Measurements from ENCODE around the gene GPRC5A.

GPRC5A gene

DNA sequence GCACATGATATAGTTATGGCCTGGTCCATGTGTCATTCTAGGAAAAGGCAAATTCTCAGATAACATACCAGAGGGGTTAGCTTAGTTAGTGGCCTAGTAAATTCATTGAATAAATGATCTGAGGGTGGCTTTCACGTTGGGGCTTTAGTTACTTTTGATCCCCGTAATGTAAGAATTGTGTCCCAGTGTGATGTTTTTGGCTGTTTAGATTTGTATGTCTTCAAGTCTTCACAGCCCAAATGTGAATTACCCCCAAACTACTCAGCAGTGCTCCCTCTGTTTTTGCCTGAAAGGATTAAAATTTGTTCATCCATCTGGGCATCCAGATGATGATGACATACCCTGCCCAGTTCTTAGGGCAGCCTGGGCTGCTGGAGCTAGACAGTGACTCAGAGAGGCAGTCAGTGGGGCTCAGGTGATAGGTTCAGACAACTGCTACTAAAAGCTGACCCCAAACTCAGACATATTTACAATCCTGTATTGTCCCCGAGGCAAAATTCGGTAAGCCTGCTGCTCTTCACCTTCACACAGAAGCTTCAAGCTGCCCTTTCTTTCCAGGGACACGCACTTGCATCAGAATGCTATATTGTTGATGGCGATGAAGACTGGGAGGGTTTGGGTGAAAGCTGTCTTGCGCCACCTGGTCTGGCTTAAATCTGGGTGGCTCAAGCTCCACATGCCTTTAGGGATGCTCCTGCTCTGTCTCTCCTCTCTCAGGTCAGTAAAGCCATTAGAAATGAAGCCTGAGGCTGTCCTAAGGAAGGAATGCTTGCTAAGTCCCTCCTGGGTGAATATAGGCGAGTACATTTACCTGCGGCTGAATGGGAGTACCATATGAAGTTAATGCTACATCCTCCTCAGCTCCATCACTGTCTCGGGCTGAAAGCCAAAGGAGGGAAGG, 50.3 kb downstream of the GPRC5A start:
- DNase-seq (ENCODE audit: low read depth), result no peak

DNA sequence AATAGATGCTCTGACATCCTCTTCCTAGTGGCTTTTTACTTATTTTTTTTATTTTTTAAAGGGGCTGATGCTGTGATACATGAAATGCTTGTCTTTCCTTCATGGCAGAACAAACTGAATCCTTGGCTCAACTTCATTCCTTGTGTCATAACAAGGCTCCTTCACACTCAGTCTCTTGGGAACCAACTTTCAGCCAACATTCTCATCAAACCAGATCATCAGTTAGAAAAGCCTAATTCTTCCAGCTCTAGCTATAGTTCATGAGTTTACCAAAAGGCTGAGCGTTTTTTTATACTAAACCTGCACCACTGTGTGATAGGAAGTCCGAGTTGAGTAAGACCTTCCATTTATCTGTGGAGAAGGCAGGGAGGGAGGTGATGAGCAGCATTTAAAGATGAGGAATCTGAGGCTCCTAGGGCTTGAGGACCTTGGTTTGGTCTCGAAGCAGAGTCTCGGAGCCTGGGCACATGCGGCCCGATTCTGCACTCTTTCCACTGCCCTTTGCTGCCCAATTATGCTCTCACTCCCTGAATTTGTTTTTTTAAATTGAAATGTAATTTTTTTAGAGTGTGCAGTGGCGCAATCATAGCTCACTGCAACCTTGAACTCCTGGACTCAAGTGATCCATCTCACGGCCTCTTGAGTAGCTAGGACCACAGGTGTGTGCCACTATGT, 52.4 kb downstream of the GPRC5A start:
- no peak for DNase-seq (ENCODE audit: low read depth)

DNA sequence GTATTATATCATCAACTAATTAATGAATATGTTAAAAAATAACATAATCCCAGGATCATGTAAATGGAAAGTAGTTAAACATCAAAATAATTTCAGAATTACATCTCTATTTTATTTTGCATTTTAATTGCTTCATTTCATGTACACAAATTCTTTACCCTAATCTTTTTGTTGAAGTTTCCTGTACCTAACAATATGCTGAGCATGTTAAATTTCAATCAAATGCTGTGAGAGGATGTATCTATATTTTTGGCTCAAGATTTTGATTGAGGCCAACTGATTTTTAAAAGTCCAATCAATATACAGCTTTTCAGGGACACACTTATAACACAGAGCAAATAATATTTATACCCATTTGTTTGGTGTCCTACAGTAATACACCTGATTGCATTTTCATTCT, 54.2 kb downstream of the GPRC5A start:
- no peak for DNase-seq (ENCODE audit: low read depth)

DNA sequence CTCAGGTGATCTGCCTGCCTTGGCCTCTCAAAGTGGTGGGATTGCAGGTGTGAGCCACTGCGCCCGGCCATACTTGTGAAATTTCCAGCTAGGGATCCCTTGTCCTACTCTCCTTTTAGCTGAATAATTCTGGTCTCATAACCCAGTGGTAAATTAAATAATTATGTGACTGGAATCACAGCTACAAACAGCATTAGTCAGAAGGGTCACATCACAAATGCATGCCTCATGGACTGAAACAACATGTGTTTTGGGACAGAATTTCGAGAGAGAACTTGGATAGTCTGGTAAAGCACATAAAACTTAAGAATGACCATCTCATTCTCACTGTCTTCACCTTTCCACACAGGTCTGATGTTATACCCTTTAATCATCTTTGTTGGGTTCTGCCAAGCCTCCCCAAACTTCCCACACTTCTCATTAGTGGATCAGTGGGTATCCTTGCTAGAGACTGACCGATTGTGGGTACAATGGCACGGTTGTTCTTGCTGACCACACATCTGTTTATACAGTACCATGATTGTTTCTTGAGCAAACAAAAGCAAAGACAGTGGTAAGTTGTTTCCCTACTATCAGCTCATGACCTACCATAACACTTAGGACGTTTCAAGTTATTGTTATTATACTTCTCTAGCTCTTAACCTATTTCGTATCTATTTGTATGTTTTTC, 55.5 kb downstream of the GPRC5A start:
- DNase-seq (ENCODE audit: low read depth), result no peak

DNA sequence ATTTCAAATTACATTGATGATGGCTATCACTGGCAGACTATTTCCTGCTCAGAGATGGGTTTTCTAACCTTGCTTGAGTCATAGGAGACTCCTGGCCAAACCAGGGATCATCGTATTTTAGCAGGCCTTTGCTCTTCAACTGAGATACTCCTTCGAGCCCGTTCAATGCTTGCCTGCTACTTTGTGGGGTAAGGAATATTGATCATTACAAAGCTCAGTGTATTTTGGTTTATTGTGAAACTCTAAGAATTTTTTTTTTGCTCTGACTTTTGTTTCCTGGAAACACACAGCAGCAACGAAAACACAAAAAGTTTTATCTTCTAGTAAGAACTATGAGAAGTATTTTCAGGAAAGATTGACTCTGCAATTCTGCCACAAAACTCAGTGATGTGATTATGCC, 56.5 kb downstream of the GPRC5A start:
- DNase-seq (ENCODE audit: low read depth), result no peak

DNA sequence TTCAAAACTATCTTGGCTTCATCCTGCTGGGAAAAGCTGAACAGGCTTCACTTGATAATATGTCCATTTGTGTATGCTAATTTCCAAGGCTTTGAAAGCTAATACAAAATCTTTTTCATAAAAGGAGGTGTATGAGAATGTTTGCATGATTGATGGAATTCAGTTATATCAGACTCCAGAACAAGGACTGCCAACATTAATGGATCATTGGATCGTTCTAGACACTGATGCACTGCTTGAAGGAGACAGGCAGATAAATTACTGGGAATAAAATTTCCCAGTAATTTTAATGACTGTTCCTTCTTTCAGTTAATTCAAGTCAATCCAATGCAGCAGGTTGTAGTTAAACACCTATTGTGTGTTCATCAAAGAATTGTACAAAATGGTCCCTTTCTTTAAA, 60.1 kb downstream of the GPRC5A start:
- DNase-seq (ENCODE audit: low read depth), result no peak

DNA sequence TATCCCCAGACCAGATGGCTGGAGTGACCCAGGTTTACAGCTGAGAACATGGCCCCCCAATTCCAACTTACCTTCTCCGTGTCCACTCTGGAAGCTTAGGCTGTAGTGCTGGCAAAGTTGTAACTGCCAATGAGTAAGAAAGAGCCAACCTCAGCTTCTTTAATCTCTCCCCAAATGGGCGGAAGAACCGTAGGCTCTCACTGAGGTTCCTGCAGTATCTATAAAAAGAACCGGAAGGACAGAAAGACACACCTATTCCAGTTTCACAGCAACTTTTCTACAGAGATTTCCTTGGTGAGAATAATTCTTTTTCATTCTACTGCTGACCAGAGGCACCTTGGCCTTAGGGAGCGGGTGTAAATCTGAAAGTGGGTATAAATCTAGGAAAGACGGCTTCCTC, 60.7 kb downstream of the GPRC5A start, which contains the start of gene GPRC5D:
Gene GPRC5D (minus strand): TSS at position 135 of the 400 bp plus-strand sequence. CDS start 1,786 bp downstream, outside the sequence.
- DNase-seq (ENCODE audit: low read depth), result no peak

DNA sequence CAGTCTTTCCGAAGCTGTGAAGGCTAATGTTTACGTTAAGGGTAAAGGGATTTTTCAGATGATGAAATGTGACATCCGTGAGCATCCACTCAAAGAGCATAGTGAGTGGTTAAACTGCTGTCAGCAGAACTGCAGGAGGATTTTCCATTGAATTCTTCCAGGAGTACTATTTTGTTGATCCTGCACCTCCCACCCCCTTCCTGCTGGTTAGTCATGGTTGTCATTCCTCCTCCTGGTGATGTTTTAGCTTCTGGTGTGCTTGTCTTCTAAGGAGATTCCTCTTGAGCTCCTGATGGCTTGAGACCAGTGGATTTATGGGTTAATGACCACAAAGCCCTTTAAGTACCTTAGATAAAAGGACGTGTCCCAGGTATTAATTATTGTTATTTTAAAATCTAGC, 63.0 kb downstream of the GPRC5A start:
- DNase-seq (ENCODE audit: low read depth), result peak; percentile 18

DNA sequence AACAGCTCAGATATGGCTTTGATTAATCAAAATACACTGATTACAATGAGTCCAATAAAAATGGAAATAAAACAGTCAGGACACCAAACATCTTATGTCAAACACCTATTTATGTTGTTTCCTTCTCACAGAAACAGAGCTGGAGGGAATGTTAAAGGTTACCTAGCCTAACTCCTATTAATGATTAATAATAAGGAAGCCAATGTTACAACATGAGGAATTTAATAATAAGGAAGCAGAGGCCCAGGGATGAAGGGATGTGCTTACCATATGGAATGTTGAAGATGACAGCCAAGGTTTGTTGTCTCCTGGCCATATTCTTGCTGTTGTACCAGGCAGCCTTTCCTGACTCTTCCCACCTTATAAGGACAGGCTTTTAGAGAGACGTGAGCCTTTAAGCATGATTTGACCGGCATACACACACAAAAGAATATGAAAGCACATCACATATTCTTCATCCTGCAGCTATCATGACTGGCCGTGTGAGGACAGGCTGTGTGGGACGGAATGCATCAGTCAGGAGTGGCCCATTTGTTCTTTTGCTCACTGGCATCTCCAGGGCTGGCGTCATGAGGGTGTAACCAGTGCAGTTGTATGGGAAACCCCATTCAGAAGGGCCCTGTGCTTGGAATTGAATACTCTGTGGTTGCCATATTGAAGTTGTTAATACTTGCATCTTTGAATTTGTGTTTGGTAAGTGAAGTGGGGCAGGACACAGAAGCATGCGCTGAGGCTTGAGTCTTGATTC, 63.7 kb downstream of the GPRC5A start:
- DNase-seq (ENCODE audit: low read depth), result no peak

DNA sequence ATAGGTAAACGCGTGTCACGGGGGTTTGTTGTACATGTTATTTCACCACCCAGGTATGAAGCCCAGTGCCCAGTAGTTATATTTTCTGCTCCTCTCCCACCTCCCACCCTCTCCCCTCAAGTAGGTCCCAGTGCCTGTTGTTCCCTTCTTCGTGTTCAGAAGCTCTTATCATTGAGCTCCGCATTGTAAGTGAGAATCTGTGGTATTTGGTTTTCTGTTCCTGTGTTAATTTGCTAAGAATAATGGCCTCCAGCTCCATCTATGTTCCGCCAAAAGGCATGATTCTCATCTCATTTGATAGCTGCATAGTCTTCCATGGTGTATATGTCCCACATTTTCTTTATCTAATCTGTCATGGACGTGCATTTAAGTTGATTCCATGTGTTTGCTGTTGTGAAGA, 67.5 kb downstream of the GPRC5A start:
- DNase-seq (ENCODE audit: low read depth), result no peak

DNA sequence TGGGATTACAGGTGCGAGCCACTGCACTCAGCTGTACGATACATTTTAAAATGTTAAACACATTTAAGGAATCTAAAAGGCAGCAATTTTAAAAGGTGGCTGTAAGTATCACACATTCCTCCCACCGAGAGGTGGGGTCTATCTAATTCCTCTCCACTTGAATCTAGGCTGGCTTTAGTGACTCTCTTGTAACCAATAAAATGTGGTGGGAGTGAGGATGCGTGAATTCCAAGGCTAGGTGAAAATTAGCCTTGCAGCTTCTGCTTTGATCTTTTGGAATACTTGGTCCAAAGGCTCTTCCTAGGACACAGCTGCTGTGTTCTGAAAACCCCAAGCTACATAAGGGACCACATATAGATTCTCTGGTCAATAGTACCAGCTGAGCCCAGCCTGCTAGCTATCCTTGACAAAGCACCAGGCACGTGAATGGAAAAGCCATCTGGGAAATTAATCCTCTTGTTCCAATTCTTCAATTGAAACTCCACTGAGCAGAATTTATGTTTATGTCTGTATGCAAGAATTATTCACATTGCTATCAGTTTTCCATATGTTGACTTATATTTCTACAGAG, 69.4 kb downstream of the GPRC5A start:
- no peak for DNase-seq (ENCODE audit: low read depth)

DNA sequence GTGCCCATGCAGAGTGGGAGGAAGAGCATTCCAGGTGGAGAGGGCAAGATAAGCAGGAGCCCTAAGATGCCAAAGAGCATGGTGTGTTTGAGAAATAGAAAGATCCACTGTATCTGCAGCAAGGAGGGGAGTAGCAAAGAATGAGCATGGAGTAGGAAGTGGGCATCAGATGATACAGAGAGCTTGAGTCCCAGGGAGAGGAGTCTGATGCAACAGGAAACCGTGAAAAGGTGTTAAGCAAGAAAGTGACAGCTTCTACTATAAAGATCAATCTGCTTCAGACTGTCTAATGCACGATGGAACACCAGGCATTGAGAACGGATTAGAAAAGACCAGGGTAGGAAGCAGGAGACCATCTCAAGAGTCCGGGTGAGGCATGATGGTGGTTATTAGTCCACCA, 72.9 kb downstream of the GPRC5A start:
- no peak for DNase-seq (ENCODE audit: low read depth)

DNA sequence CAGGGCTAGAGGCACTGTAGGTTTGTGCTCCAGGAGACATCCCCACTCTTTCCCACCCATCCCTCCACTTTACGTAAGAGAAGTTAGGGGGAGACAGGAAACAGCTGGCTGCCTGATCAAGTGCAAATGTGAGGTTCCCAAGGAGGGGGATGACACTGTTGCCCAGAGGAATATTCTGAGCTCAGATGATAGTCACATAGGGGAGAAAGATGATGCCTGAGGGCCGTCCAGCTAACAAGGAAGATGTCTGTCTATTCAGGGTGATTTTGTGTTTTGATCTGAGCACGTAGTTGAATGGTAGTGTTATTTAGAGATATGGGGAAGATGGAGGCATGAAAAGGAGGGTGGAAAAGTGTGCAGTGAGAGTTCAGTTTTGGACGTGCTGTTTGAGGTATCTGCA, 74.5 kb downstream of the GPRC5A start:
- DNase-seq (ENCODE audit: low read depth), result no peak

Data from non-pigmented ciliary epithelial cell (primary cell).